HEK293 (cell line): ENCODE measurements around the gene PTPMT1.

Experiments used
- CTCF ChIA-PET: fragments of 350-600 bp; formaldehyde crosslinking; extraction: SDS; loops from one replicate; lab custom pipeline; 2021; ENCODE audit warnings: antibody characterized with exemption; lab: Yijun Ruan, JAX
- POLR2A ChIA-PET: fragments of 300-600 bp; formaldehyde crosslinking; extraction: SDS; loops from one replicate; lab custom pipeline; 2020; ENCODE audit warnings: antibody characterized with exemption, inconsistent platforms; lab: Yijun Ruan, JAX
- H3K27ac ChIP-seq: fragments of 200-500 bp; sonication (Bioruptor generic); 2 replicates; pipeline ENCODE4 v1.5.1; 2014; ENCODE audit warnings: low read depth, low read length, control low read depth, inconsistent platforms; ENCODE audit errors: extremely low read depth
- H3K36me3 ChIP-seq, 2 experiments: fragments of 200-500 bp in 1 of 2; sonication (Bioruptor generic) in 1 of 2; 1 replicate in 1 of 2; 2 replicates in 1 of 2; pipeline ENCODE4 v1.5.1; 2014 to 2017; ENCODE audit warnings: inconsistent platforms in 2 of 2, low read length in 2 of 2; ENCODE audit not compliant: control insufficient read depth in 2 of 2, insufficient read depth in 1 of 2
- H3K4me1 ChIP-seq: fragments of 200-500 bp; sonication (Bioruptor generic); 2 replicates; pipeline ENCODE4 v1.5.1; 2014; ENCODE audit warnings: mild to moderate bottlenecking, low read length, inconsistent platforms; ENCODE audit not compliant: control insufficient read depth, insufficient read depth
- H3K4me3 ChIP-seq: 2 replicates; pipeline ENCODE4 v1.5.1; 2011; ENCODE audit warnings: low read depth, mild to moderate bottlenecking, control low read depth, low read length, moderate library complexity
- H3K9me3 ChIP-seq: fragments of 200-500 bp; sonication (Bioruptor generic); 2 replicates; pipeline ENCODE4 v1.5.1; 2014; ENCODE audit warnings: low read depth, low read length, inconsistent platforms; ENCODE audit not compliant: control insufficient read depth, insufficient read depth
- HOXC10 ChIP-seq: sonication (generic); formaldehyde crosslinking; IDR thresholded peaks from 2 replicates; pipeline ENCODE4 v1.8.1; 2023; ENCODE audit warnings: mild to moderate bottlenecking, missing genetic modification reagents
- KLF10 ChIP-seq: fragments of 450-650 bp; IDR thresholded peaks from 2 replicates; pipeline ENCODE4 v1.5.1; 2018; ENCODE audit warnings: missing biosample characterization, mild to moderate bottlenecking, missing genetic modification characterization
- SCRT2 ChIP-seq: fragments of 450-650 bp; formaldehyde crosslinking; IDR thresholded peaks from 2 replicates; pipeline ENCODE4 v1.5.1; 2016; ENCODE audit warnings: missing biosample characterization, missing genetic modification characterization
- ZBTB17 ChIP-seq: fragments of 450-650 bp; formaldehyde crosslinking; IDR thresholded peaks from 2 replicates; pipeline ENCODE4 v1.5.1; 2016; ENCODE audit warnings: missing biosample characterization, missing genetic modification characterization
- ZNF132 ChIP-seq: fragments of 450-650 bp; formaldehyde crosslinking; IDR thresholded peaks from 2 replicates; pipeline ENCODE4 v1.5.1; 2017; ENCODE audit warnings: missing biosample characterization, missing genetic modification characterization, borderline replicate concordance
- ZNF174 ChIP-seq: fragments of 450-650 bp; formaldehyde crosslinking; IDR thresholded peaks from 2 replicates; pipeline ENCODE4 v1.5.0; 2017; ENCODE audit warnings: missing biosample characterization, mild to moderate bottlenecking, missing genetic modification characterization
- ZNF24 ChIP-seq: fragments of 450-650 bp; formaldehyde crosslinking; IDR thresholded peaks from 2 replicates; pipeline ENCODE4 v1.5.1; 2016; ENCODE audit warnings: missing biosample characterization, missing genetic modification characterization
- ZNF280C ChIP-seq: fragments of 450-650 bp; formaldehyde crosslinking; IDR thresholded peaks from 2 replicates; pipeline ENCODE4 v1.5.1; 2016; ENCODE audit warnings: missing biosample characterization, missing genetic modification characterization
- ZNF280D ChIP-seq: fragments of 450-650 bp; formaldehyde crosslinking; IDR thresholded peaks from 2 replicates; pipeline ENCODE4 v1.5.1; 2016; ENCODE audit warnings: missing biosample characterization, missing genetic modification characterization
- ZNF302 ChIP-seq: fragments of 450-650 bp; formaldehyde crosslinking; IDR thresholded peaks from 2 replicates; pipeline ENCODE4 v1.5.1; 2016; ENCODE audit warnings: missing biosample characterization, missing genetic modification characterization, low read depth
- ZNF335 ChIP-seq: fragments of 450-650 bp; formaldehyde crosslinking; conservative IDR thresholded peaks from 2 replicates; pipeline ENCODE4 v1.5.1; 2016; ENCODE audit warnings: missing biosample characterization, missing genetic modification characterization
- ZNF416 ChIP-seq: fragments of 450-650 bp; formaldehyde crosslinking; IDR thresholded peaks from 2 replicates; pipeline ENCODE4 v1.5.1; 2016; ENCODE audit warnings: missing biosample characterization, missing genetic modification characterization
- ZNF555 ChIP-seq: fragments of 450-650 bp; formaldehyde crosslinking; conservative IDR thresholded peaks from 2 replicates; pipeline ENCODE4 v1.5.1; 2017; ENCODE audit warnings: missing biosample characterization, mild to moderate bottlenecking, missing genetic modification characterization, inconsistent platforms
- ZNF558 ChIP-seq: fragments of 450-650 bp; formaldehyde crosslinking; IDR thresholded peaks from 2 replicates; pipeline ENCODE4 v1.5.1; 2016; ENCODE audit warnings: missing biosample characterization, missing genetic modification characterization
- ZNF629 ChIP-seq: fragments of 450-650 bp; formaldehyde crosslinking; IDR thresholded peaks from 2 replicates; pipeline ENCODE4 v1.5.1; 2017; ENCODE audit warnings: missing biosample characterization, missing genetic modification characterization
- ZNF654 ChIP-seq: fragments of 450-650 bp; formaldehyde crosslinking; IDR thresholded peaks from 2 replicates; pipeline ENCODE4 v1.5.1; 2016; ENCODE audit warnings: low read depth, missing biosample characterization, missing genetic modification characterization
- ZNF776 ChIP-seq: fragments of 450-650 bp; formaldehyde crosslinking; IDR thresholded peaks from 2 replicates; pipeline ENCODE4 v1.5.0; 2017; ENCODE audit warnings: missing biosample characterization, missing genetic modification characterization, borderline replicate concordance
- ZNF785 ChIP-seq: fragments of 450-650 bp; formaldehyde crosslinking; IDR thresholded peaks from 2 replicates; pipeline ENCODE4 v1.5.1; 2016; ENCODE audit warnings: missing biosample characterization, missing genetic modification characterization
- ZNF792 ChIP-seq: fragments of 450-650 bp; formaldehyde crosslinking; IDR thresholded peaks from 2 replicates; pipeline ENCODE4 v1.5.1; 2016; ENCODE audit warnings: missing biosample characterization, missing genetic modification characterization
- ZSCAN16 ChIP-seq: fragments of 450-650 bp; formaldehyde crosslinking; IDR thresholded peaks from 2 replicates; pipeline ENCODE4 v1.5.1; 2016; ENCODE audit warnings: missing biosample characterization, missing genetic modification characterization
- ZXDB ChIP-seq: fragments of 450-650 bp; formaldehyde crosslinking; IDR thresholded peaks from 2 replicates; pipeline ENCODE4 v1.5.1; 2016; ENCODE audit warnings: missing biosample characterization, missing genetic modification characterization
- TF ChIP-seq, protein P1 (sequence below): fragments of 450-650 bp; formaldehyde crosslinking; IDR thresholded peaks from 2 replicates; pipeline ENCODE4; 2016; ENCODE audit warnings: missing biosample characterization, missing genetic modification characterization

The PTPMT1 gene

GRCh38 chr11:47592251-47592650, 26.9 kb downstream of the PTPMT1 start (continued):
- no peak for TF ChIP-seq ZNF280D
- TF ChIP-seq ZSCAN16 (tag by site-specific recombination) = no peak
- no peak for TF ChIP-seq ZNF24 (tag by site-specific recombination)

GRCh38 chr11:47592970-47593369, 27.6 kb downstream of the PTPMT1 start:
- Histone ChIP-seq H3K9me3 (no peaks in the 10 kb centered on the region), H3K4me3 (no peak overlapping the region), H3K27ac (no peak overlapping the region), H3K4me1 (no peaks in the 10 kb centered on the region), H3K36me3 (no peaks in the 10 kb centered on the region)
- TF ChIP-seq ZNF416 (no peak), ZXDB (tag by site-specific recombination) (no peak), ZNF132 (no peak), HOXC10 (CRISPR knock-in tag) (no peak), ZNF302 (no peak), ZNF629 (tag by site-specific recombination) (no peak), ZNF555 (tag by site-specific recombination) (no peak), ZNF280C (tag by site-specific recombination) (no peak), ZNF558 (tag by site-specific recombination) (no peak), ZNF785 (tag by site-specific recombination) (no peak), ZNF174 (tag by site-specific recombination) (no peak), SCRT2 (tag by site-specific recombination) (no peak)
- TF ChIP-seq, protein P1, sequence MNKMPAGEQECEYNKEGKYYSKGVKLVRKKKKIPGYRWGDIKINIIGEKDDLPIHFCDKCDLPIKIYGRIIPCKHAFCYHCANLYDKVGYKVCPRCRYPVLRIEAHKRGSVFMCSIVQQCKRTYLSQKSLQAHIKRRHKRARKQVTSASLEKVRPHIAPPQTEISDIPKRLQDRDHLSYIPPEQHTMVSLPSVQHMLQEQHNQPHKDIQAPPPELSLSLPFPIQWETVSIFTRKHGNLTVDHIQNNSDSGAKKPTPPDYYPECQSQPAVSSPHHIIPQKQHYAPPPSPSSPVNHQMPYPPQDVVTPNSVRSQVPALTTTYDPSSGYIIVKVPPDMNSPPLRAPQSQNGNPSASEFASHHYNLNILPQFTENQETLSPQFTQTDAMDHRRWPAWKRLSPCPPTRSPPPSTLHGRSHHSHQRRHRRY (tag by site-specific recombination) = no peak
- ChIA-PET POLR2A (no interaction called here), CTCF (interaction anchor here (0.6 kb wide), 2 partner anchors 28 to 518 kb away, joined by 3 to 4 read pairs; no protein-coding TSS in a partner anchor)

DNA sequence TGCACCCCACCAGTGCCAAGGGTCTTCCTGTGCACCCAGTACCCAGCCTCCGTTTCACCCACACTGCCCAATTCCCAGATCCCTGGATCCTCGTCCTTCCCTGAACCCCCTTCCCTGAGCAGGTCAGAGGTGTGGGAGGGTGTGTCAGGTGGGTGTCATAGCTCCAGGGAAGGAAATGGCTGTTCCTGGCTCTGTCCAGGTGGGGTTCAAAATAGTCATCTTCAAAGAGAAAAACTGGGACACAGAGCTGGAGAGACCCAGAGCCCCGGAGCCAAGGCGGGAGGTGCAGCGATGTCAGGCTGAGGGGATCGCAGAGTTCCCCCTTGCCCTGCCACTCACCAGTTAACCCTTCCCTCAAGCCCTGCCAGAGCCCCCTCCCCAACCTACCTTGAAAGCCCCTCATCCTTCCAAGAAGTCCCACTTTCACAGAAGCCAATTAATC, 28.1 kb downstream of the PTPMT1 start:
- no peaks in the 10 kb centered on the region for H3K36me3 ChIP-seq
- TF ChIP-seq ZBTB17 (tag by site-specific recombination) (peak; percentile 81; the same call in 1 of the 2 replicates), ZNF654 (tag by site-specific recombination) (no peak), KLF10 (tag by site-specific recombination) (no peak), ZNF785 (tag by site-specific recombination) (no peak), ZNF335 (tag by site-specific recombination) (peak; percentile 27; the same call in 1 of the 2 replicates), ZNF776 (tag by site-specific recombination) (no peak), ZNF792 (tag by site-specific recombination) (no peak)
- no peaks in the 10 kb centered on the region for H3K9me3 ChIP-seq
- H3K27ac ChIP-seq = no peak overlapping the region
- POLR2A ChIA-PET = no interaction called here
- H3K4me1 ChIP-seq = no peaks in the 10 kb centered on the region
- CTCF ChIA-PET = interaction anchor here (1.3 kb wide), 1 partner anchor 24 kb away, joined by 3 read pairs; no protein-coding TSS in a partner anchor
- peak overlapping the region; percentile 44 for H3K4me3 ChIP-seq
